Trophoblast cell (in vitro differentiated cells and primary cell): Measurements from ENCODE around the gene NUTM2D.
"Not testable (repeated sequence)": the region's sequence is repeated elsewhere in the genome, so short reads cannot be mapped to it uniquely, and the experiment has no call there.

Experiments used
- DNase-seq, 2 donors: peaks; one replicate each; pipeline ENCODE4 v3.0.0-alpha.2; 2016
- H2AFZ ChIP-seq: 2 replicates; pipeline ENCODE4 v1.6.1; 2013; ENCODE audit warnings: low read length, moderate library complexity, mild to moderate bottlenecking; ENCODE audit not compliant: insufficient read depth, poor library complexity
- H2AK5ac ChIP-seq: 2 replicates; pipeline ENCODE4 v1.6.1; 2013; ENCODE audit warnings: mild to moderate bottlenecking, low read length
- H2BK120ac ChIP-seq: 2 replicates; pipeline ENCODE4 v1.6.1; 2013; ENCODE audit warnings: low read length, mild to moderate bottlenecking, moderate library complexity; ENCODE audit not compliant: insufficient read depth, poor library complexity
- H2BK12ac ChIP-seq: 2 replicates; pipeline ENCODE4 v1.6.1; 2013; ENCODE audit warnings: mild to moderate bottlenecking, low read length, moderate library complexity
- H2BK5ac ChIP-seq: 2 replicates; pipeline ENCODE4 v1.6.1; 2013; ENCODE audit warnings: low read length, low read depth, moderate library complexity, mild to moderate bottlenecking; ENCODE audit not compliant: poor library complexity
- H3K14ac ChIP-seq: 2 replicates; pipeline ENCODE4 v1.6.1; 2013; ENCODE audit warnings: mild to moderate bottlenecking, low read length
- H3K18ac ChIP-seq: 2 replicates; pipeline ENCODE4 v1.6.1; 2013; ENCODE audit warnings: mild to moderate bottlenecking, low read length
- H3K23ac ChIP-seq: 2 replicates; pipeline ENCODE4 v1.6.1; 2013; ENCODE audit warnings: low read length
- H3K27ac ChIP-seq: 2 replicates; pipeline ENCODE4 v1.5.1; 2013; ENCODE audit warnings: low read depth, mild to moderate bottlenecking, inconsistent platforms, low read length, moderate library complexity
- H3K27me3 ChIP-seq: 2 replicates; pipeline ENCODE4 v1.6.1; 2013; ENCODE audit warnings: inconsistent platforms, mild to moderate bottlenecking, low read length, moderate library complexity; ENCODE audit not compliant: insufficient read depth
- H3K36me3 ChIP-seq, 2 experiments: 1 replicate in 1 of 2; 2 replicates in 1 of 2; pipeline ENCODE4 v1.6.1; 2013; ENCODE audit warnings: low read length in 2 of 2, mild to moderate bottlenecking in 2 of 2, moderate library complexity in 1 of 2; ENCODE audit not compliant: insufficient read depth in 2 of 2, control insufficient read depth in 1 of 2
- H3K4ac ChIP-seq: 2 replicates; pipeline ENCODE4 v1.6.1; 2013; ENCODE audit warnings: low read depth, mild to moderate bottlenecking, low read length, moderate library complexity
- H3K4me1 ChIP-seq, 2 experiments: 1 replicate in 1 of 2; 2 replicates in 1 of 2; pipeline ENCODE4 v1.6.1; 2013; ENCODE audit warnings: low read length in 2 of 2, mild to moderate bottlenecking in 2 of 2, moderate library complexity in 1 of 2; ENCODE audit not compliant: insufficient read depth in 2 of 2, control insufficient read depth in 1 of 2
- H3K4me2 ChIP-seq: 2 replicates; pipeline ENCODE4 v1.6.1; 2013; ENCODE audit warnings: inconsistent platforms, mild to moderate bottlenecking, low read length, moderate library complexity
- H3K4me3 ChIP-seq: 2 replicates; pipeline ENCODE4 v1.5.1; 2013; ENCODE audit warnings: mild to moderate bottlenecking, low read depth, low read length, inconsistent platforms
- H3K79me1 ChIP-seq: one replicate; pipeline ENCODE4 v1.6.1; 2013; ENCODE audit warnings: low read length
- H3K79me2 ChIP-seq: 2 replicates; pipeline ENCODE4 v1.6.1; 2013; ENCODE audit warnings: low read length, mild to moderate bottlenecking; ENCODE audit not compliant: control insufficient read depth, insufficient read depth, poor library complexity
- H3K9ac ChIP-seq: 2 replicates; pipeline ENCODE4 v1.6.1; 2013; ENCODE audit warnings: mild to moderate bottlenecking, low read length
- H3K9me3 ChIP-seq: 2 replicates; pipeline ENCODE4 v1.6.1; 2013; ENCODE audit warnings: low read depth, mild to moderate bottlenecking, control low read depth, inconsistent platforms, low read length; ENCODE audit not compliant: insufficient read depth
- H4K12ac ChIP-seq: 2 replicates; pipeline ENCODE4 v1.6.1; 2013; ENCODE audit warnings: low read depth, mild to moderate bottlenecking, low read length, moderate library complexity
- H4K8ac ChIP-seq: 2 replicates; pipeline ENCODE4 v1.6.1; 2013; ENCODE audit warnings: low read depth, mild to moderate bottlenecking, low read length, moderate library complexity
- H4K91ac ChIP-seq: one replicate; pipeline ENCODE4 v1.6.1; 2013; ENCODE audit warnings: low read depth, mild to moderate bottlenecking, low read length, moderate library complexity
- WGBS: extraction: QIAGEN DNeasy Blood & Tissue Kit; methylation state at CpG from one replicate; pipeline ENCODE4 v1.1.7; 2013; ENCODE audit warnings: missing lambda C conversion rate; ENCODE audit not compliant: insufficient read length, insufficient coverage; ENCODE audit errors: extremely low coverage; 5-methylcytosine and 5-hydroxymethylcytosine counted together

Gene NUTM2D

DNA sequence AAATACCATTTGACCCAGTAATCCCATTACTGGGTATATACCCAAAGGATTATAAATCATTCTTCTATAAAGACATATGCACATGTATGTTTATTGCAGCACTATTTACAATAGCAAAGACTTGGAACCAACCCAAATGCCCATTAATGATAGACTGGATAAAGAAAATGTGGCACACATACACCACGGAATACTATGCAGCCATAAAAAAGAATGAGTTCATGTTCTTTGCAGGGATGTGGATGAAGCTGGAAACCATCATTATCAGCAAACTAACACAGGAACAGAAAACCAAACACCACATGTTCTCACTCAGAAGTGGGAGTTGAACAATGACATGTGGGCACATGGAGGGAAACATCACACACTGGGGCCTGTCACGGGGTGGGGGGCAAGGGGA is 7.4 kb upstream of the NUTM2D start:
- not testable (repeated sequence) for H4K91ac ChIP-seq, H3K9me3 ChIP-seq, H4K8ac ChIP-seq, H4K12ac ChIP-seq, H3K4me2 ChIP-seq, H3K27ac ChIP-seq, H3K4ac ChIP-seq, DNase-seq, H3K9ac ChIP-seq, H2BK5ac ChIP-seq, H3K14ac ChIP-seq, H3K23ac ChIP-seq, H3K4me1 ChIP-seq, H2AK5ac ChIP-seq, H3K18ac ChIP-seq, H2AFZ ChIP-seq, H3K79me1 ChIP-seq, H3K36me3 ChIP-seq, H3K79me2 ChIP-seq, H3K4me3 ChIP-seq, H2BK12ac ChIP-seq, H3K27me3 ChIP-seq, H2BK120ac ChIP-seq
- no CpG with 5 or more reads among the region's 2 CpGs for WGBS

- H3K9ac ChIP-seq, H3K79me2 ChIP-seq, H3K4me1 ChIP-seq, H3K9me3 ChIP-seq, H3K4ac ChIP-seq, H3K4me2 ChIP-seq, H3K27ac ChIP-seq, H4K12ac ChIP-seq, H2BK120ac ChIP-seq, H2AK5ac ChIP-seq, H2BK12ac ChIP-seq, H3K23ac ChIP-seq, H3K14ac ChIP-seq, H3K36me3 ChIP-seq, H4K8ac ChIP-seq, H2AFZ ChIP-seq, H2BK5ac ChIP-seq, H3K18ac ChIP-seq, DNase-seq, H4K91ac ChIP-seq, H3K27me3 ChIP-seq, H3K79me1 ChIP-seq, H3K4me3 ChIP-seq: not testable (repeated sequence)
- WGBS = no CpG with 5 or more reads among the region's 3 CpGs
These were observed 4.7 kb upstream of the NUTM2D start for GRCh38 chr10:87352825-87353224.

DNA sequence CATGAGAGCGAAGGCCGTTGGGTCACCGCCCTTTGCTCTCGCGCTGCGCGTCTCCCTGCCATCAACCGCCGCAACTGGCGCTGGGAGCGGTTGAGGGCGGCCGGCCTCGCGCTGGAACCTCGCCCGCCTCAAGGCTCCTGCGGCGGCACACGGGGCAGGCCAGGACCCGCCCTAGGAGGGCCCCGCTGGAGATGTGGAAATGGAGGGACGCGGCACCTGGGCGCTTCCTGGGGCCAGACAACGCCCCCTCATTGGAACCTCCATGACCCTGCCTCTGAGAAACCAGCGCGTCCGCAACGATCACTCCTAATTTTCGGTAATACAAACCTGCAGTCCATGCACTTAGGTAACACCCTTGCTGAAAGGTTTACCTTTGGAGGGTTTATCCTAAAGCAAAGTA is 2.4 kb upstream of the NUTM2D start:
- not testable (repeated sequence) for H3K79me2 ChIP-seq, H3K9me3 ChIP-seq, H3K36me3 ChIP-seq, H2BK5ac ChIP-seq, H4K8ac ChIP-seq, H2AFZ ChIP-seq, H3K23ac ChIP-seq, DNase-seq, H3K27ac ChIP-seq, H2BK120ac ChIP-seq, H4K12ac ChIP-seq, H3K79me1 ChIP-seq, H3K27me3 ChIP-seq, H2AK5ac ChIP-seq, H3K4me2 ChIP-seq, H3K4ac ChIP-seq, H3K14ac ChIP-seq, H3K4me3 ChIP-seq, H2BK12ac ChIP-seq, H3K4me1 ChIP-seq, H3K9ac ChIP-seq, H4K91ac ChIP-seq, H3K18ac ChIP-seq
- WGBS = no CpG with 5 or more reads among the region's 31 CpGs

- not testable (repeated sequence) for H2BK120ac ChIP-seq, H3K9ac ChIP-seq, H3K4me3 ChIP-seq, H3K4me2 ChIP-seq, H2BK12ac ChIP-seq, H2AFZ ChIP-seq, H3K36me3 ChIP-seq, H4K91ac ChIP-seq, H3K79me2 ChIP-seq, H3K9me3 ChIP-seq, H2BK5ac ChIP-seq, H3K23ac ChIP-seq, H2AK5ac ChIP-seq, H3K4ac ChIP-seq, H3K79me1 ChIP-seq, H4K12ac ChIP-seq, H3K27ac ChIP-seq, H3K14ac ChIP-seq, H4K8ac ChIP-seq, H3K18ac ChIP-seq, H3K27me3 ChIP-seq, H3K4me1 ChIP-seq
- no CpG with 5 or more reads among the region's 3 CpGs for WGBS
- peak; percentile 35 to 53 for DNase-seq
These were observed 615 bp downstream of the NUTM2D start for GRCh38 chr10:87358159-87358558.
